DMS153 treated with DMSO at 0.1 percent for 48 hours (cell line): ENCODE results near the gene ZCCHC7.
A peak's percentile ranks its signal among the peaks of the same experiment; 100 is the strongest.

Experiments used
- DNase-seq: peaks from one replicate; lab custom pipeline; 2025; ENCODE audit not compliant: unreplicated experiment; lab: John Stamatoyannopoulos, UW

The ZCCHC7 gene

GRCh38 chr9:37206121-37206620, 85.8 kb downstream of the ZCCHC7 start:
- DNase-seq, result no peak

GRCh38 chr9:37209431-37210386, 89.3 kb downstream of the ZCCHC7 start:
- DNase-seq, result no peak

GRCh38 chr9:37210737-37211523, 90.6 kb downstream of the ZCCHC7 start:
- no peak for DNase-seq

GRCh38 chr9:37212435-37212834, 92.1 kb downstream of the ZCCHC7 start:
- no peak for DNase-seq

GRCh38 chr9:37215381-37215780, 95.0 kb downstream of the ZCCHC7 start:
- DNase-seq, result no peak

- no peak for DNase-seq
Observed at GRCh38 chr9:37215830-37216229, 95.5 kb downstream of the ZCCHC7 start.

GRCh38 chr9:37217161-37217560, 96.8 kb downstream of the ZCCHC7 start:
- no peak for DNase-seq

GRCh38 chr9:37218800-37219425, 98.5 kb downstream of the ZCCHC7 start:
- no peak for DNase-seq

GRCh38 chr9:37220971-37221370, 100.6 kb downstream of the ZCCHC7 start:
- DNase-seq, result no peak

- DNase-seq, result no peak
Observed at GRCh38 chr9:37221489-37222106, 101.2 kb downstream of the ZCCHC7 start.

GRCh38 chr9:37229455-37229854, 109.1 kb downstream of the ZCCHC7 start:
- DNase-seq, result no peak

GRCh38 chr9:37229882-37230482, 109.6 kb downstream of the ZCCHC7 start:
- no peak for DNase-seq

GRCh38 chr9:37236822-37237221, 116.4 kb downstream of the ZCCHC7 start:
- DNase-seq, result no peak

GRCh38 chr9:37238122-37238521, 117.7 kb downstream of the ZCCHC7 start:
- no peak for DNase-seq

GRCh38 chr9:37239224-37239859, 119.0 kb downstream of the ZCCHC7 start:
- DNase-seq, result peak; percentile 48

- DNase-seq, result no peak
Observed at GRCh38 chr9:37239921-37240320, 119.5 kb downstream of the ZCCHC7 start.

GRCh38 chr9:37241340-37241739, 121.0 kb downstream of the ZCCHC7 start:
- no peak for DNase-seq

GRCh38 chr9:37242089-37242488, 121.7 kb downstream of the ZCCHC7 start:
- DNase-seq, result no peak

GRCh38 chr9:37243588-37244345, 123.4 kb downstream of the ZCCHC7 start:
- no peak for DNase-seq
